Hematopoietic multipotent progenitor cell treated with erythropoietin and hydrocortisone succinate and interleukin-3 and kit ligand, for 17 days (in vitro differentiated cells): ENCODE measurements around the gene NTF3.

ENCODE experiments used
- DNase-seq: peaks from one replicate; pipeline ENCODE4 v3.0.0-alpha.2; 2015; ENCODE audit warnings: low spot score

NTF3 gene

GRCh38 chr12:5432011-5432400 is at the start of gene NTF3:
Gene NTF3, plus strand, starts transcription at chr12:5432108. Its CDS starts 217 bp downstream, at chr12:5432325.
- DNase-seq = no peak

GRCh38 chr12:5384015-5384414 is 47.9 kb upstream of the NTF3 start:
- no peak for DNase-seq

GRCh38 chr12:5388581-5389535 is 43.0 kb upstream of the NTF3 start:
- DNase-seq = no peak

GRCh38 chr12:5390174-5390799 is 41.6 kb upstream of the NTF3 start:
- DNase-seq = no peak

DNA sequence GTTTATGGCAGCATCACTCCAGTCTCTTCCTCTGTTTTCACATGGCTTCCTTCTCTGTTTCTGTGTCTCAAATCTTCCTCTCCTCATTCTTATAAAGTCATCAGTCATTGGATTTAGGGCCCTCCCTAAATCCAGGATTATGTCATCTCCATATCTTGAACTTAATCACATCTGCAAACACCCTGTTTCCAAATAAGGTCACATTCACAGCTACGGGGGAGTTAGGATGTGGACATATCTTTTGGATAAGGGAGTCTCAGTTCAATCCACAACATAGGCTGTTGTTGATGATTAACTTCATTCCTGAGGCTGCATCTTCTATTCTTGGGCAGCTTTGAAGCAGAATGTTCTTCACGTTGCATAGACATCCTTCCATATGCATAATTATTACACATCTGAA is 40.3 kb upstream of the NTF3 start:
- no peak for DNase-seq

- DNase-seq = no peak
Measured at GRCh38 chr12:5392961-5393360, 38.9 kb upstream of the NTF3 start.

DNA sequence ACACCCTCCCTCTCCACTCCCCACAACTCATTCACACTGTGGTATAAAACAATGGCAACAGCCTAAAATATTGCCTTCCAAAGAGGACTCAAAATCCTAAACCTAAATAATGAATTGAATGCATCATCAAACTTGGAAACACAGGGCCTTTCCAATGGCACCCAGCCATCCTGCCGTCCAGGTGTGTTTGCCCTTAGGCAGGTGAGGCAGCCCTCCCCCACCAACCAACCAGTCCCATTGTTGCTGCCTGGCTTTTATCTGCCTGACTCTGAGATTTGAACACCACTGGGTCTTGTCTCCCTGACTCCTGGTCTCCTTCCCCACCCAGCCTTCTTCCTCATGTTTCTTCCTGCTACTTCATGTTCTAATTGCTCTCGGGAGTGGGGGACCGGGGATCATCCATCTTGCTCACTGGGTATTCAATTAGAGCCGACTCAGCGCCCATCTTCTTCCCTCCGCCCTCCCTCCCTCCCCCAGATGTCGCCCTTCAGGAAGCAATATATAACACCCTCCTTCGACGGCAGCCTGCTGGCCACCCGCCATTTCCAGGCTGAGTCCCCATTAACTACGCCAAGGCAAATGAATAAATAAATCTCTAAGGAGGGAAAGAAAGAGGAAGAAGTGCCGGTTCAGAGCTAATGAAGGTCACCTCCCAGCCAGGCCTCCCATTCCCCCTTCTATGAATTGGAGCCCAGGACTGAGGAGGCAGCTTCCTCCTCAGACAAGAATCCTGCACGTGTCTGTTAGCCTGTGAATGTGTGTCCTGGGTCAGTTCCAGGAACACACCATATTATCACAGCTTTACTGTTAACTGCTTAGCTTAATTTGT is 36.3 kb upstream of the NTF3 start:
- DNase-seq = no peak

DNA sequence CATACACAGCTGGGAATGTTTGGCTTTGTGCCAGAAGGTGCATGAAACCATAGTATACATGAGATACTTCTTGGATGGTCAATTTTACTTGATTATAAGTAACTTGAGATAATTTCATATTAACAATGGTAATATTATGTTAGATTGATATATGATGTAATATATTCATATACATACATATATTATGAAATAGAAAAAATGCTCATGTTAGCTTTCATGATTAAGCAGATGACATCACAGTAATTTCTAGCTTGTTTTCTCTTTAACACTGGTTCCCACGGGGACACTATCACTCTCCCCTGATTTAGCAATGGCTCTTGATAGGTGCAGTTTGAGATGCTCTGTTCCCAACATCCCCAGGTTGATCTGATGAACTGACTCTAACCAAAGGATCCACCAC is 35.4 kb upstream of the NTF3 start:
- DNase-seq = no peak

- no peak for DNase-seq
Measured at GRCh38 chr12:5399266-5399665, 32.6 kb upstream of the NTF3 start.

- DNase-seq = no peak
Measured at GRCh38 chr12:5402009-5402935, 29.6 kb upstream of the NTF3 start.

DNA sequence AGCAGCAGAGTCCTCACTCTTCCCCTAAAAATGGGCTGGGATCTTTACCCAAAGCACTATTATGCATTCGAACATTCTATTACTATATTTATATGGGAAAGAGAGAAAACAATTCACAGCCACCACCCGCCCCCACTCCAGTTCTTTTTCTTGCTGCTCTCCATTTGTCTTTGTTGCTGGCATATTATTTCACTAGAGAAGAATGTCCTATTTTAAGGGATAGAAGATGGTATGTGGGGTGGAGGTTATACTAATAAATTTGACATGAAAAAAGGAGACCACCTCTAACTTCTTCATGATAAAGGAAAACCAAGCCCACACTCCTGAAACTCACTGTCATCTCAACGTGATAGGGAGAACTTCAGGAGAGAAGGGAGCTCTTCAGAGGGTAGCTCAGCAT is 28.5 kb upstream of the NTF3 start:
- DNase-seq = no peak

DNA sequence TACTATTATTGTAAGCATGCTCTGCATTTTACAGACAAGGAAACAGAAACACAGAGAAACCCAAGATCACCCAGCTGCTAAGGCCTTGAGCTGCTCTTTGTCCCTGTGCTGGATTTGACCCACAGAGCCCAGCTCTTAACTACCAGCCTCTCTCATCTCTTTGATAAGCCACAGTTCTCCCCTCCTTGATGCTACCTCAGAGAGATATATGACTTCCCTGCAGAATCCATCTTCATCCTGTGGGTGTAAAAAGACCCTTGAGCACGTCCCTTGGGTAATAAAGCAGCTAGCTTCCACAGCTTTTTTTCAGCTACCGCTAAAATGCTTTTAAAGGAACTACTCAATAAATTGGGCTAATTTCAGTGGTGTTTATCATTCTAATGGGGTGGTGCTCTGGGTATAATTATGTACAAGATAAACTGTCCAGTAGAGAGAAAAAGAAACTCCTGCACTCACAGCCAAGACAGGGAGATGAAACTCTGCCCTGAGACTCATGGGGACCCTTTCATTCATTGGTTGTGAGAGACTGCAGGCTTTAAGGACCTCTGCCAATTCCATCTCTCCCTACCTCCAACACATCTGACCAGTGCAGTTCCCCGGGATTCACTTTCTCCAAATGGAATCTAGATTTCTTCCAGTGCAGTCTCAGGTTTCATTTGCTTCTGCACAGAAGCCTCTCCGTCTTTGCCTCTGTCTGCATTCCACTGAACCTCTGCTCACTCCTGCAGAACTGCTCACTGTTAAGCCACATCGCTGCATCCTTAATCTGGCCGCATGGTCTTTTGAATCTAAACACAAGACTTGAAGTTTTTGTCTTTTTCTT is 24.7 kb upstream of the NTF3 start:
- no peak for DNase-seq

- DNase-seq = no peak
Measured at GRCh38 chr12:5409619-5410018, 22.3 kb upstream of the NTF3 start.

- DNase-seq = no peak
Measured at GRCh38 chr12:5416571-5416970, 15.3 kb upstream of the NTF3 start.

- DNase-seq = no peak
Measured at GRCh38 chr12:5417500-5417899, 14.4 kb upstream of the NTF3 start.

DNA sequence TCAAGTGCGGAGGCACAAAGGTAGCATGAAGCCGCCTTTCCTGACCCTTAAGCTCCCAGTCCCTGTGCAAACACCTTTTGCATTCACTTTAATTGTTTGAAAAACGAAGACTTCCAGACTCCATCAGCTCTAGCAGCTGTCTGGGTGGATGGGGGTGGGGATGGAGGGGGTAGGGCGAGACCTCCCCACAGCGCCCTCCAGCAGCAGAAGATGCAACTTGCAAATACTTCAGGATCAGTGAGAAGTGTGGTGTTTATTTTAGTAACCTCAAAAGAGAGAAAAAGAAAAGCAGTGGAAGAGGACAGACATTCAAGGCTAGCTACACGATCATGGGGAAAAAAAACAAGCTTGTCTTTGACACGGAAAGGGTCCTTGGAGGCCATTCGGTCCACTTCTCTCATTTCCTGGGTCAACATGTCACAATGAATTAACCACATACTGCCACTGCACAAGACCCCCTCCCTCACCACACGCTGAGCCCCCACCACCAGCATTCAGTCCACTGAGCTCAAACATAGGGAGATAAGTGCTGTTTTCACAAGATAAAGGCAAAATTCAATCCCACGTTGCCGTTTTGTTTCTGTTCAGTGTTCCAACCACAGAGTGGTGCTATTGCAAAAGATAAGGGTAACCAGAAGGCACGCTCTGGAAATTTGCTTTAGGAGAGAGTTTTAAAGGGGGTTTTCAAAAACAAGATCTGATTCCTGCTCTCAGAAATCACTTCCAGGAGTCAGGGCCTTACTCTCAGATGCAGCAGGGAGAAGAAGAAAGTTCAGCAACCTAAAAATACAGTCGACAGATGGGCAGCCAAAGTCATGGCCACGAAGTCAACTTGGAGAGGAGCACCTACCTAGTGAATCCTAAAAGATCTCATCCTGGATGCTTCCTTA is 3.3 kb upstream of the NTF3 start:
- DNase-seq = no peak

DNA sequence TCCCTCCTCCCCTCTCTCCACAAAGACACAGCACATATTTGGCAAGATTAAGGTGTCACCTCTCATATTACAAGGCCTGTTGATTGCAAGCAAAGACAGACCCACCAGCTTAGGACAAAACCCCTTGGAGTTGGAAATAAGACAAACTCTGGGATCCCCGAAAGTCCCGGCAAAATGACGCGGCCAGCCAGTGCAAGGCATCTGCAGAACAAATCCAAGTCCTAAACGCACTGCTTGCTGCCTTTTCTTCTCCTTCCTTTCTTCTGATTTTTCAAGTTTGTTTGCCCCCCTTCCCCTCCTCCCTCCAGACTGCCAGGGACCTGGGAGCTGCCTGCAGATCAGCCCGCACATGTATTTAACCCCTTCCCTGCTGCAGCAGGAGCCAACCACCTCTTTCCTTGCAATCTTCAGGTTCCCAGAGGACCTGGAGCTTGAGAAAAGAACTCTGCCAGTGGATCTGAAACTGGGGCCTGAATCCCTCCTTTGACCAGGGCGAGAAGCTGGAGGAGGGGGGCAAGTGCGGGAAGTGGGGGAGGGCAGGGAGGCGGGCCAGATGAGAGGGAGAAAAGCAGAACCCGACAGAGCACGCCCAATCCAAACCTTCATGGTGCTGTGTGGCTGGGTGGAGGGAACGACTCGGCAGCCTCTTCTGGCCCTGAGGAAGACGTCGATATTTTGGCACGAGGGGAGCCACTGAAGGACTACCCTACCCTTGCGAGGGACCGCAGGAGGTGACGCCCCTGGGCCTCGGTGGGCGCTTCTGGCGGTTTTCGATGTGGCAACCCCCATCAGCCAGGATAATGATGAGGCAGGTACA is 2.0 kb upstream of the NTF3 start:
- DNase-seq = no peak
